GM21529 (cell line): ENCODE results near the gene MTRFR.
"Not testable (repeated sequence)": the region's sequence is repeated elsewhere in the genome, so short reads cannot be mapped to it uniquely, and the experiment has no call there.

Source experiments
- ATAC-seq: cut with Tn5 transposase; IDR thresholded peaks from one replicate; pipeline ENCODE4 v1.9.1; 2021; ENCODE audit not compliant: unreplicated experiment

MTRFR gene

DNA sequence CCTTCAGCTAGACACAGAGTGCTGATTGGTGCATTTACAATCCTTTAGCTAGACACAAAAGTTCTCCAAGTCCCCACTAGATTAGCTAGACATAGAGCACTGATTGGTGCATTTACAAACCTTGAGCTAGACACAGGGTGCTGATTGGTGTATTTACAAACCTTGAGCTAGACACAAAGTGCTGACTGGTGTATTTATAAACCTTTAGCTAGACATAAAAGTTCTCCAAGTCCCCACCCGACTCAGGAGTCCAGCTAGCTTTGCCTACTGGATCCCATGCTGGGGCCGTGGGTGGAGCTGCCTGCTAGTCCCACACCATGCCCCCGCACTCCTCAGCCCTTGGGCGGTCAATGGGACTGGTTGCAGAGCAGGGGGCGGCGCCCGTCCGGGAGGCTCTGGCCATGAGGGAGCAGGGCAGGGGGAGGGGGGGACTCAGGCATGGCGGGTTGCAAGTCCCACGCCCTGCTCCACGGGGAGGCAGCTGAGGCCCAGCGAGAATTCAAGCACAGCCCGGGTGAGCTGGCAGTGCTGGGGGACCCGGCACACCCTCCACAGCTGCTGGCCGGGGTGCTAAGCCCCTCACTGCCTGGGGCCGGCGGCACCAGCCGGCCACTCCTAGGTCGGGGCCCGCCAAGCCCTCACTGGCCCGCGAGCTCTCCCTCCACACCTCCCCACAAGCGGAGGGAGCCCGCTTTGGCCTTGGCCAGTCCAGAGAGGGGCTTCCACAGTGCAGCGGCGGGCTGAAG, 15.9 kb downstream of the MTRFR start:
- not testable (repeated sequence) for ATAC-seq

DNA sequence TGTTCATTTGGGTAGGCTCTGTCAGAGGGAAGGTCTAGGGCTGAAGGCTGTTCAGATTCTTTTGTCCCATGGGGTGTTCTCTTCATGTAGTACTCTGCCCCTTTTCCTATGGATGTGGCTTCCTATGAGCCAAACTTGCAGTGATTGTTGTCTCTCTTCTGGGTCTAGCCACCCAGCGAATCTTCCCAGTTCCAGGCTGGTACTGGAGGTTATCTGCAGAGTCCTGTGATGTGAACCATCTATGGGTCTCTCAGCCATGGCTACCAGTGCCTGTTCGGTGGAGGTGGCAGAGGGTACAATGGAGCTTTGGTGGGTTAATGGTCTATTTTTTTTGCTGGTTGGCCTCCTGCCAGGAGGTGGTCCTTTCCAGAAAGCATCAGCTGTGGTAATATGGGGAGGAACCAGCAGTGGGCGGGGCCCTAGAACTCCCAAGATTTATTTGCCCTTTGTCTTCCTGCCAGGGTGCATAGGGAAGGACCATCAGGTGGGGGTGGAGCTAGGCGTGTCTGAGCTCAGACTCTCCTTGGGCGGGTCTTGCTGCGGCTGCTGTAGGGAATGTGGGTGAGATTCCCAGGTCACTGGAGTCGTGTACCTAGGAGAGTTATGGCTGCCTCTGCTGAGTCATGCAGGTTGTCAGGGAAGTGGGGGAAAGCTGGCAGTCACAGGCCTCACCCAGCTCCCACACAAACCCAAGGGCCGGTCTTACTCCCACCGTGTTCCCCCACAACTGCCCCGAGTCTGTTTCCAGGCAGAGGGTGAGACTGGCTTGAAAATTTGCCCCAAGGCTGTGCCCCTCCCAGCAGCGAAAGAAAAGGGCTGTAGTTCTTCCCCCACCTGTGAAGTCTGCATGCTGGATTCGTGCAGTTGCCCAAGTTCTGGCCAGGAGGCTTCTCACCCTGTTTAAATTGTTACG, 17.5 kb downstream of the MTRFR start:
- no peak for ATAC-seq

GRCh38 chr12:123251403-123252076, 18.3 kb downstream of the MTRFR start:
- ATAC-seq, result no peak

DNA sequence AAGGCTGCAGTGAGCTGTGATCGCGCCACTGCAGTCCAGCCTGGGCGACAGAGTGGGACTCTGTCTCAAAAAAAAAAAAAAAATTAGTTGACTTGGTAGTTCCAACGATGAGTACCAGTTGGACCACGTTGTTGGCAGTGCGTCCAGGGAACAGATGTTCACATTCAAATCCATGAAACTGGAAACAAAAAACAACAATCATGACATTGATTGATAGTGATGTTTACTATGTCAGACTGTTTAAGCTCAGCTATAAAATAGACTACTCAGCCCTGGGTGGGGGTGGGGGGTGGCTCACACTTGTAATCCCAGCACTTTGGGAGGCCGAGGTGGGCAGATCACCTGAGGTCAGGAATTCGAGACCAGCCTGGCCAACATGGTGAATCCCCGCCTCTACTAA, 19.1 kb downstream of the MTRFR start:
- not testable (repeated sequence) for ATAC-seq

GRCh38 chr12:123253641-123254459, 20.6 kb downstream of the MTRFR start:
- no peak for ATAC-seq

DNA sequence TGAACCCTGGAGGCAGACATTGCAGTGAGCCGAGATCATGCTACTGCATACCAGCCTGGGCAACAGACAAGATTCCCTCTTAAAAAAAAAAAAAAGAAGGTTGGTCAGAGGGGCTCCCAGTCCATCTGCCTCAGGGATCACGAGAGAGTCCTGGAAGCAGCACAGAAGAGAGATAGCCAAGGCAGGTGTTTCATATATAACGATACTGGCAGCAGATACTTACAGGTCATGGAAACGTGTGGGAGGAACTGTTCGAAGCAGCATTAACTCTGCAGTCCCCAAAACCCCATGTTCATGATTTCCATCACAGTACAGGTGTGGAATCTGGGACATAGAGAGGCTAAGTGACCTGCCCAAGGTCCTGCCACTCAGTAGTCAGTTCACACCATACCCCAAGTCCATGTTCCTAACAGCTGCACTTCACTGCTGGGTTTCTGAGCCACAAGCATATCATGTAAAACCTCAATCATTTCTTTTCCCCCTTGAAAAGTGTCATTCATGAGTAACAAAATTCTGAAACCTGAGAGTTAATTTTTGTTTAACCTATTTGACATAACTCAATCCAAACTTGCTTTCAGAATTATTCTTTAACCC, 21.7 kb downstream of the MTRFR start:
- no peak for ATAC-seq

GRCh38 chr12:123258593-123258992, 25.4 kb downstream of the MTRFR start:
- no peak for ATAC-seq

GRCh38 chr12:123260081-123260480, 26.8 kb downstream of the MTRFR start:
- no peak for ATAC-seq

- no peak for ATAC-seq
Measured at GRCh38 chr12:123261196-123261595, 28.0 kb downstream of the MTRFR start.

- no peak for ATAC-seq
Measured at GRCh38 chr12:123263196-123263817, 30.1 kb downstream of the MTRFR start.

- no peak for ATAC-seq
Measured at GRCh38 chr12:123264642-123265041, 31.4 kb downstream of the MTRFR start.

DNA sequence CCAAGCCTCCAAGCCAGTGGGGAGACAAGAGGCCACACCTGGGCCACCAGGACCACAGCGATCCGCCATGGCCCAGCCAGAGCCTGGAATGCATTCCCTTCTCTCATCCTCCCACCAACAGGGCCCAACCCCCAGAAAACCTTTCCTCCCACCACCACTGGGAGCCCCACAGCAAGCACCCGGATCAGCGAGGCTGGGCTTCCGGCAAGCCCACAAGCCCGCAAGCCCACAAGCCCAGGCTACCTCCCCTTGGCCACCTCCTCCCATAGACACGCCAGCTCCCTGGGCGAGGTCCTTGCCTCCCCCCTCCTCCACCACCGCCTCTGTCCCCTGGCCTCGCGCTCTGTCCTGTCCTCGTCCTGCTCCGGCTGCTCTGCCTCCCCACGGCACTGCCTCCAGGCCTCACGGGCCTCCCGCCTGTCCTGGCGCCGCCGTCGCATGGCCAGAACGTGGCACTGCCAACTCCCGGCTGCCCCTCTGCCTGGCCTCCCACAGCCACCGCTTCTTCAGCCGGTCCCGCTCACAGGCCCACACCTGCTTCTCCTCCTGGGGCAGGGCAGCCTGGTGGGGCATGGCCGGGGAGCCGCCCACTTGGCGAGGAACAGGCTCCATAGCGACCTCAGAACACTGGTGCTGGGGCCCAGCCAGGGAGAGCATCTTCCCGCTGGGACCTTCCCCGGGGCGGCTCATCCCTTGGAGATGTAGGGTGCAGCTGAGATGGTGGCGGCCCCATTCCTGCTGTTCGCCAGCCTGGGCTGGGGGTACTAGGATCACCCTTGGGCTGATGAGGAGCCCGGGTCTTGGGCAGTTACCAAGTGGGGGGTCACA, 32.8 kb downstream of the MTRFR start:
- no peak for ATAC-seq

DNA sequence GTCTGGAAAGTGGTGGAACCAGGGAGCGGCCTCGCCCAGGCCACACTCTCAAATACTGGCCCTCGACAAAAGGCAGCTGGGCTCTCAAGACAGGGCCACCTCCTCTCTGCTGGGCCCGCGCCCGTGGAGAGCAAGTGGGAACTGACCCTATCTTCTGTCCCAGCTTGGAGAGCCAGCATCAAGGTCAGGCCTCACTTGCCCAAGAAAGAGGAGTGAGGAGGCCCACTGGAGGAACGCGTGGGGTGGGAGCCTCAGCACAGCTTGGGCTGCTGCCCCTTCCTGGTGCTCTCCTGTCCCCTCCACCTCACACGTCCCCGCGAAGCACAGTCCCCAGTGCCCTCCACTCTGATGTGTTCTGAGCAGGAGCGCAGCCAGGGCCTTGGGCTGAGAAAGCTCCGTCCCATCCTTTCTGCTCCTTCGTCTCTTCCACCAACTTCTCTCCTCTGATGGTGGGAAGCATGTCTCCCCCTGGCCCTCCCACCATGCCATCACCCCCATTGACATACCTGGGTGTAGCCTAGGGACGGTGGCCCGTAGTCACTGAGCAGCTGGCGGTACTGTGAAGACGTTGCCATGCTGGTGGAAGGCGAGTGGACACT, 33.5 kb downstream of the MTRFR start:
- ATAC-seq, result no peak

DNA sequence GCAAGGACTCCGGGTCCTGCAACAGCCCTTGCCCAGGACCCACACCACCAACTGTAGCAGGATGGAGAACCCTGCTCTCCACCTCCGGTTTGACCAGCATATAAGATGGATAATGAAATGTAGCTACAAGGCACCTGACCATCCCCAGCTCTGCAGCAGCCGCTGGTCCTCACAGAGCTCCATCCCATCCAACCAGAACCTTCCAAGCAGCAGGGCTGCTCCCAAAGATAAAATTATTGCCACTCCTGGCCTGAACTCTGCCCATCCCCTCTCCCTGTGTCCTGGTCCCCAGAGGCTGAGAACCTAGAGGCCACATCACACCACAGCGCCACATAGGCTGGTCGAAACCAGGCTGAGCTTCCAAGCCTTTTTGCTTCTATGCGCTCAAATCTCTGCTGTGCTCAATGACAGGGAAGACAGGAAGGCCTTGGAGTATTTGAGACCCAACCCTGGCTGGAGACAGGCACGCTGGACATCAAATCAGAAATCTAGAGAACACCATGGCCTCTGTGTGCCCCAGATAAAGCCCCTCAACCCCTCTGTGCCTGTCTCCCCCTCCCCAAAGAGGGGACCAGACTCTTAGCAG, 34.2 kb downstream of the MTRFR start:
- no peak for ATAC-seq

GRCh38 chr12:123267991-123268843, 35.0 kb downstream of the MTRFR start:
- ATAC-seq, result no peak

DNA sequence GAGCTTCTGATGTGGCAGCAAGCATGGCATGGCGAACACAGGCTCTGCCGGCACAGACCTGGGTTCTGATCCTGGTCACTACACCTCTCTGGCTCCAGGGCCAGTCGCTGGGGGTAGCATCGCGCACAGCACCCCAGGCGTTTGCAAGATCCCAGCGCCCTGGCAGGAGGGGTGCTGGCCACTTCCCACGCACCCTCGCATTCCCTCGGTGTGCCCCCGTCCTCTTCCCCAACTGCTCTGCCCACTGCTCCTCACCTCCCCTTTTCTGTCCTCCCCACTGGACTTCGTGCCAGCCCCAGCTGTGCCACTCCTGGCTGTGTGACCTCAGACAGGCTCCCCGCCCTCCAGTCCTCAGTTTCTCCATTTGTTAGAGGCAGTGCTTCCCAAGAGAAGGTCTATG, 35.6 kb downstream of the MTRFR start:
- ATAC-seq, result no peak

DNA sequence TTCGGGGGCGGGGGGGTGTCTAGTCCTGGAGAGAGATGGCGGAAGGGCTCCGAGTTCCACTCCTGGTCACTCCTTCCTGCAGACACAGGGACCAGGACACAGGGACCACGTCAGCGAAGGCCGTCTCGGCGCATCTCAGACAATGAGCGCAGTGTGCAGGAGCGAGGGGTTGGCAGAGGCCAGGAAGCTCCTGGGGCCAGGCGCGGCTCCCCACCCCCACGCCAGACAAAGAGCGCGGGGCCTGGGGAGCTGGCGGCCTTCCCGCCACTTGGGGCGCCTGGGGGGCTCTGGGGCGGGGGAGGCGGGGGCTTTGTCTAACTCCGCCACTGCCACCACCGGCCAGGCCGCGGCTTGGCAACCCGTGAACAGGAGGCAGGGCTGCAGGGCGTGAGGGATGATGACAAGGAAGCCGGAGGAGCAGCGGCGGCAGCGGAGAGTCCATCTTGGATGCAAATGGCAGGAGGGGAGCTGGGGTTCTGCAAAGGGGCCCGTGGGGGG, 36.2 kb downstream of the MTRFR start:
- no peak for ATAC-seq
